GM10847 (cell line): ENCODE data around the gene EPHA7.

Source experiments
- POLR2A ChIP-seq: IDR thresholded peaks from 2 replicates; pipeline ENCODE4 v1.6.1; 2011; ENCODE audit not compliant: insufficient read length; ENCODE audit errors: extremely low read depth

The EPHA7 gene

GRCh38 chr6:93252930-93253329, 166.4 kb downstream of the EPHA7 start:
- TF ChIP-seq POLR2A: no peak

- no peak for TF ChIP-seq POLR2A
Measured at GRCh38 chr6:93248631-93249030, 170.7 kb downstream of the EPHA7 start.

- no peak for TF ChIP-seq POLR2A
Measured at GRCh38 chr6:93243231-93243778, 176.1 kb downstream of the EPHA7 start.

GRCh38 chr6:93242049-93242448, 177.3 kb downstream of the EPHA7 start:
- no peak for TF ChIP-seq POLR2A

- no peak for TF ChIP-seq POLR2A
Measured at GRCh38 chr6:93238632-93239031, 180.7 kb downstream of the EPHA7 start.

- no peak for TF ChIP-seq POLR2A
Measured at GRCh38 chr6:93235775-93236174, 183.6 kb downstream of the EPHA7 start.

- TF ChIP-seq POLR2A: no peak
Measured at GRCh38 chr6:93226822-93227221, 192.5 kb downstream of the EPHA7 start.

- no peak for TF ChIP-seq POLR2A
Measured at GRCh38 chr6:93222071-93222851, 197.1 kb downstream of the EPHA7 start.

- no peak for TF ChIP-seq POLR2A
Measured at GRCh38 chr6:93219447-93219846, 199.9 kb downstream of the EPHA7 start.

GRCh38 chr6:93218096-93218495, 201.3 kb downstream of the EPHA7 start:
- TF ChIP-seq POLR2A: no peak

- no peak for TF ChIP-seq POLR2A
Measured at GRCh38 chr6:93213028-93213427, 206.3 kb downstream of the EPHA7 start.

- TF ChIP-seq POLR2A: no peak
Measured at GRCh38 chr6:93210908-93211307, 208.5 kb downstream of the EPHA7 start.

GRCh38 chr6:93209358-93209757, 210.0 kb downstream of the EPHA7 start:
- TF ChIP-seq POLR2A: no peak

- no peak for TF ChIP-seq POLR2A
Measured at GRCh38 chr6:93196406-93196970, 222.9 kb downstream of the EPHA7 start.

GRCh38 chr6:93194480-93194879, 224.9 kb downstream of the EPHA7 start:
- TF ChIP-seq POLR2A: no peak

- TF ChIP-seq POLR2A: no peak
Measured at GRCh38 chr6:93193868-93194267, 225.5 kb downstream of the EPHA7 start.
